CD1c-positive myeloid dendritic cell (primary cell): Measurements from ENCODE around the gene ANKRD33B.

Experiments used
- DNase-seq: peaks from one replicate; pipeline ENCODE4 v3.0.0-alpha.2; 2016; ENCODE audit errors: extremely low spot score

Gene ANKRD33B

GRCh38 chr5:10617103-10617502 is 53.2 kb downstream of the ANKRD33B start:
- DNase-seq = no peak

- no peak for DNase-seq
Observed at GRCh38 chr5:10618311-10618710, 54.4 kb downstream of the ANKRD33B start.

- no peak for DNase-seq
Observed at GRCh38 chr5:10619649-10620048, 55.8 kb downstream of the ANKRD33B start.

- no peak for DNase-seq
Observed at GRCh38 chr5:10620346-10620745, 56.5 kb downstream of the ANKRD33B start.

GRCh38 chr5:10621832-10622231 is 58.0 kb downstream of the ANKRD33B start:
- peak; percentile 79 for DNase-seq

GRCh38 chr5:10622810-10623209 is 58.9 kb downstream of the ANKRD33B start:
- no peak for DNase-seq

GRCh38 chr5:10623305-10623910 is 59.5 kb downstream of the ANKRD33B start:
- DNase-seq = no peak

GRCh38 chr5:10624206-10624605 is 60.3 kb downstream of the ANKRD33B start:
- peak; percentile 31 for DNase-seq

GRCh38 chr5:10624679-10625078 is 60.8 kb downstream of the ANKRD33B start:
- DNase-seq = no peak

- no peak for DNase-seq
Observed at GRCh38 chr5:10625700-10626472, 62.0 kb downstream of the ANKRD33B start.

GRCh38 chr5:10626473-10627013 is 62.7 kb downstream of the ANKRD33B start:
- peak; percentile 43 for DNase-seq

GRCh38 chr5:10627160-10627701 is 63.4 kb downstream of the ANKRD33B start:
- DNase-seq = no peak

GRCh38 chr5:10628601-10629000 is 64.7 kb downstream of the ANKRD33B start:
- no peak for DNase-seq

GRCh38 chr5:10629682-10630081 is 65.8 kb downstream of the ANKRD33B start:
- no peak for DNase-seq

GRCh38 chr5:10630126-10630525 is 66.3 kb downstream of the ANKRD33B start:
- DNase-seq = no peak

- peak; percentile 57 for DNase-seq
Observed at GRCh38 chr5:10630744-10631143, 66.9 kb downstream of the ANKRD33B start.

GRCh38 chr5:10631316-10631996 is 67.6 kb downstream of the ANKRD33B start:
- DNase-seq = no peak

- peak; percentile 93 for DNase-seq
Observed at GRCh38 chr5:10632110-10632761, 68.4 kb downstream of the ANKRD33B start.

- DNase-seq = peak; percentile 16
Observed at GRCh38 chr5:10633271-10634049, 69.6 kb downstream of the ANKRD33B start.

GRCh38 chr5:10634050-10634449 is 70.2 kb downstream of the ANKRD33B start:
- DNase-seq = peak; percentile 44

- DNase-seq = no peak
Observed at GRCh38 chr5:10634562-10634961, 70.7 kb downstream of the ANKRD33B start.
